Stimulated activated CD8-positive, alpha-beta memory T cell treated with anti-CD3 and anti-CD28 coated beads, Interleukin-4, amount 100 ng/mL, for 24 hours (primary cell): Measurements from ENCODE around the gene MBP.

Source experiments
- DNase-seq: peaks from one replicate; pipeline ENCODE4 v3.0.0-alpha.2; 2020; ENCODE audit warnings: low read depth

Gene MBP

GRCh38 chr18:77132369-77133050 is at the start of gene MBP:
Gene MBP, minus strand, starts transcription at chr18:77132783. Its CDS starts 27,522 bp downstream, at chr18:77105261.
- peak; percentile 51 for DNase-seq

- no peak for DNase-seq
Measured at GRCh38 chr18:77181950-77182707, 49.5 kb upstream of the MBP start.

- no peak for DNase-seq
Measured at GRCh38 chr18:77178559-77178958, 46.0 kb upstream of the MBP start.

DNA sequence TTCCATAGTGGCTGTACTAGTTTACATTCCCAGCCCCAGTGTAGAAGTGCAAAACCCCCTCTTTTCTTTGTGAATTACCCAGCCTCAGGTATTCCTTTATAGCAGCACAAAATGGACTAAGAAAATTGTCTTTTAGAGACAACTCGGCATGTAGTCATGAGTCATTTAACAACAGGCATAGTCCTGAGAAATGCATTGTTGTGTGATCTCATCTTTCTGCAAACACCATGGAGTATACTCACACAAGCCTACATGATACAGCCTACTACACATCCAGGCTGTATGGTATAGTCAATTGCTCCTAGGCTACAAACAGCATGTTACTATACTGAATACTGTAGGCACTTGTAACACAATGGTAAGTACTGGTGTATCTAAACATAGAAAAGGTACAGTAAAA is 44.4 kb upstream of the MBP start:
- no peak for DNase-seq

- no peak for DNase-seq
Measured at GRCh38 chr18:77173275-77174030, 40.9 kb upstream of the MBP start.

- no peak for DNase-seq
Measured at GRCh38 chr18:77170890-77171410, 38.4 kb upstream of the MBP start.

DNA sequence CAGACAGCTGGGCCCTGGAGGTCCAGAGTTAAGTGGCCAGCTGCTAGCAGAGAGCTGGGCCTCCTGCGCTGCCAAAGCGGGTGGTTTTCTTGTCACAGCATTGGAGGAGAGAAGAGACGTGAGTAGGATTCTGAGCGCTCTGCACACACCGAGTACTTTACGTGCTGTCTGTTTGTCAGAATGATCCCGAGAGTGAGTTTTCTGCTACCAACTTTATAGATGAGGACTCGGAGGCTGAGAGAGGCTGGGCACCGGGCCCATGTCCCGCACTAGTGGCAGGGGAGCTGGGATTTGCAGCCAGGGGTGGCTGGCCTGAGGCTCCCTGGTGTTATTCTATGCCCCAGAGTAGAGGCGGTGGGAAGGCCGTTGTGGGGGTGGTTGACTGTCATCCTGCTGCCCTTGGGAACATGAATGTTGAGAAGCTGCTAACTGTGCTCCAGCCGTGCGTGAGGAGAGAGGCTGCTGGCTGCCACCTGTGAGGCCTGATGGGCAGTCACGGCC is 36.3 kb upstream of the MBP start:
- DNase-seq = no peak

GRCh38 chr18:77167251-77167650 is 34.7 kb upstream of the MBP start:
- no peak for DNase-seq

DNA sequence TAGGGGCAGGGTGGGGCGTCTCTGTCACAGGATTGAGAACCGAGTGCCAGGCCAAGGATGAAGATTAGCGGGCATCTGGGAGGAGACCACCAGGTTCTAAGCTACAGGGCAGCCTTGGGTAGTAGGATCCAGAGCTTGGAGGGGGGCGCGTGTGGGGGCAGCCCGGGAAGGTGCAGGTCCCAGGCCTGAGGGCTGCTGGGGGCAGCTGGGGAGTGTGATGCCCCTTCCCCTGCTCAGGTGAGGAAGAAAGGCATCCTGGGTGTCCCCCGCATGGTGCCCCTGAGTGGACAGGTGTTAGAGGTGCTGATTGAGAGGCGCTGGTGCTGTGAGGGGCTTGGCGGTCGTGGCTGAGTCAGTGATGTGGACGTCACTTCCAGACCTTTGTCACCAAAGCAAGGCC is 33.9 kb upstream of the MBP start:
- no peak for DNase-seq

- no peak for DNase-seq
Measured at GRCh38 chr18:77165503-77166188, 33.1 kb upstream of the MBP start.

DNA sequence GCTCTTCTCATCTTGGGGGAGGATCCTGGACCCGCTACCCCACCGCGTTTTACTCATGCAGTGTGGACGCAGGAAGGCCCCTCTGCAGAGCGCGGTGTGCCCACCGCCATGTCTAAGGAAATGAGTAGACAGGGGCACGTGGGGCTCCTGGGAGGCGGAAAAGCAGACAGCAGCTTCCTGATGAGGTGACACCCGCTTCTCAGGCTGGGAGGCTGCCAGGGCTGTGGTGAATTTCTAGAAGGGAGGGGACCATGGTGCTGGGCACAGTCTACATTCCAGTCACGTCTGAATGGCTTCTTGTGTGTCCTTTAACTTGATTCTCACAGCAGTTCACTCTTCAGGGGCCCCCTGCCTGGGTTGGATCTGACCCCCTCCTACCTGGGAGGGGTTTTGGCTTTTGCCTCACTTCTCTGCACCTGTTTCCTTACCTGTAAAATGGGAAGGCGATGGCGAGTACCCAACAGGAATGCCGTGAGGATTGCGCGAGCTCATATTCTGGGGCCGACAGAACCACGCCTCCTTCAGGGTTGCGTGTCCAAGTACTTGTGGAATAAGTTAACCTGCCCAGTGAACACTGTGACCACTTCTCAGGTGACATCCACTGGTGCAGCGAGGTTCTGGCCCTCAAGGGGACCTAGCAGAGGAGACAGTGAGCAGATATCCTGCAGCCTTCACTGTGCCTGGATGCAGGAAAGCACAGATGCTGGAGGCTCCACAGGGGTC is 32.3 kb upstream of the MBP start:
- DNase-seq = no peak

GRCh38 chr18:77164026-77164425 is 31.4 kb upstream of the MBP start:
- no peak for DNase-seq

DNA sequence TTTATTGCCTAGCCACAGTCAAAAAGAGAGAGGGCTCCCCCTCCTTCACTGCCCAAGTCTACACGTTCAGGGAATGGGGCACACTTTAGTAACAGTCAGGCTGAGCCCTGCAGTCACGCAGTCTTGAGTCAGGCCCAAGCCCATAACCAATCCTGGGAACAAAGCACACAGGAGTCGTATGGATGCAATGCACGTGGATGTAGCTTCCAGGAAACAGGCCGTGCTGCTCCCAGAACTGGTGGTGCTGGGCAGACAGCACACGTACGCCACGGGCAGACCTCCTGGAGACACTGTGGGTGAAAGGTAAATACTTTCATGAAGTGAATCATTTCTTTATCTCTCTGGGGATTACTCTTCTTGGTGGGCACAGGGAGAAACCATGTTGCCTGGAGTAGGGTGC is 30.0 kb upstream of the MBP start:
- no peak for DNase-seq

- no peak for DNase-seq
Measured at GRCh38 chr18:77161961-77162360, 29.4 kb upstream of the MBP start.

DNA sequence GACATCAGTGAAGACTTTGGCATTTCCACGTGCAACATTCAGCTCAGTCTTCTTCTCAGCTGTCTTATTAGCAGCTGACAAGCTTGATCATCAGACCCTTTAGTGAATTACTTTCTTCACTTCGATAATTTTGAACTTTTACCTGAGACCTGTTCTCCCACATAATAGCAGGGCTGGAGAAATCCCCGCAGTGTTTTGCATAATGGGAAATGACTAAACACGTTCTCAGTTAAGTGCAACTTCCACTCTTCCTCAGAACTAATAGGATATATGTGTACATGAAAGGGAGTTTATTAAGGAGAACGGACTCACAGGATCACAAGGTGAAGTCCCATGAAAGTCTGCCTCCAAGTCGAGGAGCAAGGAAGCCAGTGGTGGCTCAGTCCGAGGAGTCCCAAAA is 28.8 kb upstream of the MBP start:
- no peak for DNase-seq

DNA sequence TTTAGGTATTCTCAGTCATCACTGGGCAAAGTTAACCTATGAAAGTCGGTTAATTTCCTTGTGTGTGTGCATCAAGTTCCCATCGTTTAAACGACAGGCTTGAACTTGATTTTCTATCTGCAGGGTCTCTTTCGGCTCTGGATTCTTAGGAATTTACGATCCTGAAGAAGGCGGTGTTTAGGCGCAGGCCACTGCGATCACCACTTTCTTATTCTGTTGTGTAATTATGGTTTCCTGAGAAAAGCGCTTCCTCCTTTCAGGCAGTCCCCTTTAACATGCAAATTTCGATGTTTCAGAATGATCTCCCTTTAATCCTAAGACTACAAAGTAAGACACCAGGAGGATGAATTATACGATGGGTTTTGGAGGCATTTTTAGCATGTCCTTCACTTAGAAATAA is 27.9 kb upstream of the MBP start:
- no peak for DNase-seq

- no peak for DNase-seq
Measured at GRCh38 chr18:77157312-77157711, 24.7 kb upstream of the MBP start.

DNA sequence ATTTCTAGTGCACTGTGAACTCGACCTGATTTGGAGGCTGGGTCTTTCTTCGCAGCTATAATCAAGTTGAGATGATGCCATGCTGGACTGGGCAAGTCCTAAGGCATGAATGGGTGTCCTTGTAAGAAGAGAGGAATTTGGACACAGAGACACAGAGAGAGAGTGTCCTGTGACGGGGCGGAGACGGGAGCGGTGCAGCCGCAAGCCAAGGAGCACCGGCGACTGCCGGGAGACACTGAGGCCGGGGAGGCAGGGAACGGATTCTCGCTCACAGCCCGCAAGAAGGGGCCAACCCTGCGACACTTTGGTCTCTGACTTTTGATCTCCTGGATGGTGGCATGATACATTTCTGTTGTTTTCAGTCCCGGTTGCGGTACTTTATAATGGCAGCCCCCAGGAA is 22.4 kb upstream of the MBP start:
- no peak for DNase-seq

DNA sequence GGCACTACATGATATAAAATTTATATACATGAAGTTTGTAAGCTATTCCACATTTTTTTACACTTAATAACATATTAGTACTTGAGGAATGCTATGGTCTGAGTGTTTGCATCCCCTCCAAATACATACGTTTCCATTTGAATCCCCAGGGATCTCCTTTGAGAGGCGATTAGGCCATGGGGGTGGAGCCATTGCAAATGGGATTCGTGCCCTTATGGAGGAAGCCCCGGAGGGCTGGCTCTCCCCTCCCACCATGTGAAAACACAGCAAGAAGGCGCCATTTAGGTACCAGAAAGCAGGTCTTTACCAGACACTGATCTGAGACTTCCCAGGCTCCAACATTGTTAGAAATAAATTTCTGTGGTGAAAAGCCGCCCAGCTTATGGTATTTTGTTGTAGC is 20.8 kb upstream of the MBP start:
- DNase-seq = no peak

DNA sequence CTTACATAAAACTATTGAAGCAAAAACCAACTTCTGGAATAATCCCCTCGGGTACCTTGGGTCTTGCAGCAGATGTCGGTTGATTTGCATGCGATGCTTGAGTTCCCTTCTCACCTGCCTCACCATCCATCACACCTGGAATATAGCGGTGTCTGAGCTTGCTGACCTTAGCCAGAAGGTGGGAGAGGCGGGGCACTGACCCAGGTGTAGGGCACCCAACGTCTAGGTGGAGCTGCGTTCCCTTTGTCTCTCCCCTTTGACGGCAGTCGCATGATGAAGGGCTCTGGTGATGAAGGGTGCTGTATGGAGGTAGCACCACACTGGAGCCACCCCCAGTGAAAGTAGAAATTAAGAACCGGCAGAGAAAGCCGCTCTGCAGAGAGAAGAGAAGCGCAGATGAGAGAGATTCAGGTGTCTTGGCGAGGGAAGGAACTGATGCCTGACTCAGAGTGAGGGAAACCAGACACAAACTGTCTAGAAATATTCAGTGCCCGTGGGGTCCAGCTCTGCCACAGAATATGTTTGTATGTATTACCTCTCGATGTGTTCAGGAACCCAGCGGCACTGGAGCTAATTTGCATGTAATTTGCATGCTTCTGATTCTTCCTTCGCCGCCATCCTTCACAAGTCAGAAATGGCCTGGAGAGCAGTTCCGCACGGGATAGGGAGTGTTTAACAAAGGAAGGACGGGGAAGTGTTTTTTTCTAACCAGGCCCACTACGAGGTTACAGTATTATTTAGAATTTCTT is 19.4 kb upstream of the MBP start:
- no peak for DNase-seq
